Measurements from ENCODE around the gene FCGR3A.
"Not testable (repeated sequence)": the region's sequence is repeated elsewhere in the genome, so short reads cannot be mapped to it uniquely, and the experiment has no call there.

GRCh38 chr1:161513953-161514352, 35.7 kb downstream of the FCGR3A start:
- TF ChIP-seq POLR2AphosphoS5 (IDR thresholded peaks at IDR 0.05; ENCODE audit: low read depth); CTCF (IDR thresholded peaks at IDR 0.05; ENCODE audit: insufficient read depth, low read length): not testable (repeated sequence)

All from HL-60 (cell line).